ENCODE data around the gene PAPPA. TPM values are rescaled to one million over a fixed set of nuclear protein-coding genes. Genes with fewer than 3 reads are reported as not detected.
A peak's percentile ranks its signal among the peaks of the same experiment; 100 is the strongest.

PAPPA gene
- total RNA-seq, 1 experiment from 2014 or later, result 0.22 TPM

- TF ChIP-seq, protein P1, sequence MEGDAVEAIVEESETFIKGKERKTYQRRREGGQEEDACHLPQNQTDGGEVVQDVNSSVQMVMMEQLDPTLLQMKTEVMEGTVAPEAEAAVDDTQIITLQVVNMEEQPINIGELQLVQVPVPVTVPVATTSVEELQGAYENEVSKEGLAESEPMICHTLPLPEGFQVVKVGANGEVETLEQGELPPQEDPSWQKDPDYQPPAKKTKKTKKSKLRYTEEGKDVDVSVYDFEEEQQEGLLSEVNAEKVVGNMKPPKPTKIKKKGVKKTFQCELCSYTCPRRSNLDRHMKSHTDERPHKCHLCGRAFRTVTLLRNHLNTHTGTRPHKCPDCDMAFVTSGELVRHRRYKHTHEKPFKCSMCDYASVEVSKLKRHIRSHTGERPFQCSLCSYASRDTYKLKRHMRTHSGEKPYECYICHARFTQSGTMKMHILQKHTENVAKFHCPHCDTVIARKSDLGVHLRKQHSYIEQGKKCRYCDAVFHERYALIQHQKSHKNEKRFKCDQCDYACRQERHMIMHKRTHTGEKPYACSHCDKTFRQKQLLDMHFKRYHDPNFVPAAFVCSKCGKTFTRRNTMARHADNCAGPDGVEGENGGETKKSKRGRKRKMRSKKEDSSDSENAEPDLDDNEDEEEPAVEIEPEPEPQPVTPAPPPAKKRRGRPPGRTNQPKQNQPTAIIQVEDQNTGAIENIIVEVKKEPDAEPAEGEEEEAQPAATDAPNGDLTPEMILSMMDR (IDR thresholded peaks at IDR 0.05), result no peak
- TF ChIP-seq JAZF1 (CRISPR knock-in tag; IDR thresholded peaks at IDR 0.05) (no peak), GRHL2 (CRISPR knock-in tag; IDR thresholded peaks at IDR 0.05; ENCODE audit: insufficient replicate concordance, severe bottlenecking) (no peak)
Observed at GRCh38 chr9:116152941-116153764, 438 bp upstream of the PAPPA start (continued).

DNA sequence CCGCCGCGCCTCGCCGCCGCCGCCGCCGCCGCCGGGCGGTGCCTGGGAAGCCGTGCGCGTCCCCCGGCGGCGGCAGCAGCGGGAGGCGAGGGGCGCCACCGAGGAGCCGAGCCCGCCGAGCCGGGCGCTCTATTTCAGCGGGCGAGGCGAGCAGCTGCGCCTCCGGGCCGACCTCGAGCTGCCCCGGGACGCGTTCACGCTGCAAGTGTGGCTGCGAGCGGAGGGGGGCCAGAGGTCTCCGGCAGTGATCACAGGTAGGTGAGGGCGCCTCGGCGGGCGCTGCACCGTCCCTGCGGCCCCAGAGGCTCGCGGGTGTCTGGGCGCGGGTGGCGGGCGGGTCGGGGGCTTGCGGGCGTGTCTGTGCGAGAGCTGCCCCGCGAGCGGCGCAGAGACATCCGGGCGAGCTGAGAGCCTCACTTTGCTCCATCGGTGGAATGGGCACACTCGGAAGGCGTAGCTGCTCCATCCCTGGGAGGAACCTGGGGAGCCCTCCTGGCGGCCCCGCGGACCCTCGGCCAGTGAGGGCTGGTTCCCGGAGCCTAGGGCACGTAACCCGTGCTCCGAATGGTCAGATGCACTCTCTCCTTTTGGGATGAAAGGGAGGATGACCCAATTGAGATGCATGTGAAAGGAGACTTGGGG is 864 bp downstream of the PAPPA start:
- ATAC-seq (peak; percentile 11), DNase-seq (ENCODE audit: low spot score) (peak; percentile 29)
- ChIA-PET CTCF (interaction anchor here (0.6 to 3.6 kb wide), 8 partner anchors 132 to 948 kb away, joined by 3 to 22 read pairs (median 5); no protein-coding TSS in a partner anchor), POLR2A (interaction anchor here (1.2 kb wide), 1 partner anchor 132 kb away, joined by 3 read pairs; no protein-coding TSS in a partner anchor)
- peaks cover 44% of the 10 kb centered on the region for H3K4me1 Mint-ChIP-seq
- H3K9me3 Mint-ChIP-seq, result no peaks in the 10 kb centered on the region
- H3K4me3 Mint-ChIP-seq, result peak overlapping the region; percentile 67
- TF ChIP-seq, protein P2, sequence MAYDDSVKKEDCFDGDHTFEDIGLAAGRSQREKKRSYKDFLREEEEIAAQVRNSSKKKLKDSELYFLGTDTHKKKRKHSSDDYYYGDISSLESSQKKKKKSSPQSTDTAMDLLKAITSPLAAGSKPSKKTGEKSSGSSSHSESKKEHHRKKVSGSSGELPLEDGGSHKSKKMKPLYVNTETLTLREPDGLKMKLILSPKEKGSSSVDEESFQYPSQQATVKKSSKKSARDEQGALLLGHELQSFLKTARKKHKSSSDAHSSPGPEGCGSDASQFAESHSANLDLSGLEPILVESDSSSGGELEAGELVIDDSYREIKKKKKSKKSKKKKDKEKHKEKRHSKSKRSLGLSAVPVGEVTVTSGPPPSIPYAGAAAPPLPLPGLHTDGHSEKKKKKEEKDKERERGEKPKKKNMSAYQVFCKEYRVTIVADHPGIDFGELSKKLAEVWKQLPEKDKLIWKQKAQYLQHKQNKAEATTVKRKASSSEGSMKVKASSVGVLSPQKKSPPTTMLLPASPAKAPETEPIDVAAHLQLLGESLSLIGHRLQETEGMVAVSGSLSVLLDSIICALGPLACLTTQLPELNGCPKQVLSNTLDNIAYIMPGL (CRISPR knock-in tag; IDR thresholded peaks at IDR 0.05), result peak; percentile 64; the same call in 1 of the 2 replicates
- TF ChIP-seq EMX1 (CRISPR knock-in tag; IDR thresholded peaks at IDR 0.05), result no peak
- TF ChIP-seq, protein P3, sequence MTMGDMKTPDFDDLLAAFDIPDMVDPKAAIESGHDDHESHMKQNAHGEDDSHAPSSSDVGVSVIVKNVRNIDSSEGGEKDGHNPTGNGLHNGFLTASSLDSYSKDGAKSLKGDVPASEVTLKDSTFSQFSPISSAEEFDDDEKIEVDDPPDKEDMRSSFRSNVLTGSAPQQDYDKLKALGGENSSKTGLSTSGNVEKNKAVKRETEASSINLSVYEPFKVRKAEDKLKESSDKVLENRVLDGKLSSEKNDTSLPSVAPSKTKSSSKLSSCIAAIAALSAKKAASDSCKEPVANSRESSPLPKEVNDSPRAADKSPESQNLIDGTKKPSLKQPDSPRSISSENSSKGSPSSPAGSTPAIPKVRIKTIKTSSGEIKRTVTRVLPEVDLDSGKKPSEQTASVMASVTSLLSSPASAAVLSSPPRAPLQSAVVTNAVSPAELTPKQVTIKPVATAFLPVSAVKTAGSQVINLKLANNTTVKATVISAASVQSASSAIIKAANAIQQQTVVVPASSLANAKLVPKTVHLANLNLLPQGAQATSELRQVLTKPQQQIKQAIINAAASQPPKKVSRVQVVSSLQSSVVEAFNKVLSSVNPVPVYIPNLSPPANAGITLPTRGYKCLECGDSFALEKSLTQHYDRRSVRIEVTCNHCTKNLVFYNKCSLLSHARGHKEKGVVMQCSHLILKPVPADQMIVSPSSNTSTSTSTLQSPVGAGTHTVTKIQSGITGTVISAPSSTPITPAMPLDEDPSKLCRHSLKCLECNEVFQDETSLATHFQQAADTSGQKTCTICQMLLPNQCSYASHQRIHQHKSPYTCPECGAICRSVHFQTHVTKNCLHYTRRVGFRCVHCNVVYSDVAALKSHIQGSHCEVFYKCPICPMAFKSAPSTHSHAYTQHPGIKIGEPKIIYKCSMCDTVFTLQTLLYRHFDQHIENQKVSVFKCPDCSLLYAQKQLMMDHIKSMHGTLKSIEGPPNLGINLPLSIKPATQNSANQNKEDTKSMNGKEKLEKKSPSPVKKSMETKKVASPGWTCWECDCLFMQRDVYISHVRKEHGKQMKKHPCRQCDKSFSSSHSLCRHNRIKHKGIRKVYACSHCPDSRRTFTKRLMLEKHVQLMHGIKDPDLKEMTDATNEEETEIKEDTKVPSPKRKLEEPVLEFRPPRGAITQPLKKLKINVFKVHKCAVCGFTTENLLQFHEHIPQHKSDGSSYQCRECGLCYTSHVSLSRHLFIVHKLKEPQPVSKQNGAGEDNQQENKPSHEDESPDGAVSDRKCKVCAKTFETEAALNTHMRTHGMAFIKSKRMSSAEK (CRISPR knock-in tag; IDR thresholded peaks at IDR 0.05; ENCODE audit: borderline replicate concordance), result no peak
- no peak for TF ChIP-seq SP1 (CRISPR knock-in tag; conservative IDR thresholded peaks at IDR 0.05)
- TF ChIP-seq E2F1 (CRISPR knock-in tag; IDR thresholded peaks at IDR 0.05), result no peak
- TF ChIP-seq, protein P4, sequence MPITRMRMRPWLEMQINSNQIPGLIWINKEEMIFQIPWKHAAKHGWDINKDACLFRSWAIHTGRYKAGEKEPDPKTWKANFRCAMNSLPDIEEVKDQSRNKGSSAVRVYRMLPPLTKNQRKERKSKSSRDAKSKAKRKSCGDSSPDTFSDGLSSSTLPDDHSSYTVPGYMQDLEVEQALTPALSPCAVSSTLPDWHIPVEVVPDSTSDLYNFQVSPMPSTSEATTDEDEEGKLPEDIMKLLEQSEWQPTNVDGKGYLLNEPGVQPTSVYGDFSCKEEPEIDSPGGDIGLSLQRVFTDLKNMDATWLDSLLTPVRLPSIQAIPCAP (CRISPR knock-in tag; IDR thresholded peaks at IDR 0.05), result no peak
- TF ChIP-seq RELA (CRISPR knock-in tag; IDR thresholded peaks at IDR 0.05; ENCODE audit: borderline replicate concordance), result 0 out of 2 replicates have a peak, but pooled peaks have one; percentile 32
- no peak for TF ChIP-seq ZNF425 (CRISPR knock-in tag; conservative IDR thresholded peaks at IDR 0.05)
- TF ChIP-seq GTF2I (CRISPR knock-in tag; conservative IDR thresholded peaks at IDR 0.05), result peak; percentile 83
- TF ChIP-seq, protein P5, sequence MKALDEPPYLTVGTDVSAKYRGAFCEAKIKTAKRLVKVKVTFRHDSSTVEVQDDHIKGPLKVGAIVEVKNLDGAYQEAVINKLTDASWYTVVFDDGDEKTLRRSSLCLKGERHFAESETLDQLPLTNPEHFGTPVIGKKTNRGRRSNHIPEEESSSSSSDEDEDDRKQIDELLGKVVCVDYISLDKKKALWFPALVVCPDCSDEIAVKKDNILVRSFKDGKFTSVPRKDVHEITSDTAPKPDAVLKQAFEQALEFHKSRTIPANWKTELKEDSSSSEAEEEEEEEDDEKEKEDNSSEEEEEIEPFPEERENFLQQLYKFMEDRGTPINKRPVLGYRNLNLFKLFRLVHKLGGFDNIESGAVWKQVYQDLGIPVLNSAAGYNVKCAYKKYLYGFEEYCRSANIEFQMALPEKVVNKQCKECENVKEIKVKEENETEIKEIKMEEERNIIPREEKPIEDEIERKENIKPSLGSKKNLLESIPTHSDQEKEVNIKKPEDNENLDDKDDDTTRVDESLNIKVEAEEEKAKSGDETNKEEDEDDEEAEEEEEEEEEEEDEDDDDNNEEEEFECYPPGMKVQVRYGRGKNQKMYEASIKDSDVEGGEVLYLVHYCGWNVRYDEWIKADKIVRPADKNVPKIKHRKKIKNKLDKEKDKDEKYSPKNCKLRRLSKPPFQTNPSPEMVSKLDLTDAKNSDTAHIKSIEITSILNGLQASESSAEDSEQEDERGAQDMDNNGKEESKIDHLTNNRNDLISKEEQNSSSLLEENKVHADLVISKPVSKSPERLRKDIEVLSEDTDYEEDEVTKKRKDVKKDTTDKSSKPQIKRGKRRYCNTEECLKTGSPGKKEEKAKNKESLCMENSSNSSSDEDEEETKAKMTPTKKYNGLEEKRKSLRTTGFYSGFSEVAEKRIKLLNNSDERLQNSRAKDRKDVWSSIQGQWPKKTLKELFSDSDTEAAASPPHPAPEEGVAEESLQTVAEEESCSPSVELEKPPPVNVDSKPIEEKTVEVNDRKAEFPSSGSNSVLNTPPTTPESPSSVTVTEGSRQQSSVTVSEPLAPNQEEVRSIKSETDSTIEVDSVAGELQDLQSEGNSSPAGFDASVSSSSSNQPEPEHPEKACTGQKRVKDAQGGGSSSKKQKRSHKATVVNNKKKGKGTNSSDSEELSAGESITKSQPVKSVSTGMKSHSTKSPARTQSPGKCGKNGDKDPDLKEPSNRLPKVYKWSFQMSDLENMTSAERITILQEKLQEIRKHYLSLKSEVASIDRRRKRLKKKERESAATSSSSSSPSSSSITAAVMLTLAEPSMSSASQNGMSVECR (CRISPR knock-in tag; IDR thresholded peaks at IDR 0.05; ENCODE audit: borderline replicate concordance), result peak; percentile 55; the same call in 1 of the 2 replicates
- no peak for TF ChIP-seq FOXJ3 (CRISPR knock-in tag; IDR thresholded peaks at IDR 0.05; ENCODE audit: borderline replicate concordance)
- TF ChIP-seq ZMAT4 (CRISPR knock-in tag; IDR thresholded peaks at IDR 0.05), result no peak
- no peak overlapping the region for H3K27ac Mint-ChIP-seq
- no peaks in the 10 kb centered on the region for H3K36me3 Mint-ChIP-seq
- peaks cover 81% of the 10 kb centered on the region for H3K27me3 Mint-ChIP-seq (ENCODE audit: low read depth)

Data from WTC11 (cell line).